Neural progenitor cell (in vitro differentiated cells): ENCODE data around the gene MYO1F. TPM values are rescaled to one million over a fixed set of nuclear protein-coding genes. Genes with fewer than 3 reads are reported as not detected.
A peak's percentile ranks its signal among the peaks of the same experiment; 100 is the strongest.

Experiments used
- DNase-seq: peaks from one replicate; pipeline ENCODE4 v3.0.0-alpha.2; 2016; ENCODE audit warnings: low spot score
- H2AFZ ChIP-seq: fragments of 200-600 bp; sonication (generic); replicated peaks from 2 replicates; pipeline ENCODE4 v1.6.1; 2016; ENCODE audit warnings: antibody characterized with exemption
- H3F3A ChIP-seq: fragments of 200-600 bp; sonication (generic); 2 replicates; pipeline ENCODE4 v1.6.1; 2016; ENCODE audit warnings: antibody characterized with exemption, low read depth
- H3K27ac ChIP-seq: fragments of 200-600 bp; sonication (generic); 2 replicates; pipeline ENCODE4 v1.5.1; 2016; ENCODE audit warnings: mild to moderate bottlenecking
- H3K27me3 ChIP-seq: fragments of 200-600 bp; sonication (generic); 2 replicates; pipeline ENCODE4 v1.6.1; 2016; ENCODE audit warnings: mild to moderate bottlenecking, moderate library complexity
- H3K36me3 ChIP-seq: fragments of 200-600 bp; sonication (generic); 2 replicates; pipeline ENCODE4 v1.5.1; 2016
- H3K4me1 ChIP-seq: fragments of 200-600 bp; sonication (generic); 2 replicates; pipeline ENCODE4 v1.6.1; 2016; ENCODE audit warnings: mixed run types
- H3K4me2 ChIP-seq: fragments of 200-600 bp; sonication (generic); 2 replicates; pipeline ENCODE4 v1.6.1; 2016
- H3K4me3 ChIP-seq: fragments of 200-600 bp; sonication (generic); 2 replicates; pipeline ENCODE4 v1.5.1; 2016
- H3K79me2 ChIP-seq: fragments of 200-600 bp; sonication (generic); 2 replicates; pipeline ENCODE4 v1.6.1; 2016; ENCODE audit warnings: low read depth
- H3K9ac ChIP-seq: fragments of 200-600 bp; sonication (generic); 2 replicates; pipeline ENCODE4 v1.6.1; 2016
- H3K9me3 ChIP-seq: fragments of 200-600 bp; sonication (generic); 2 replicates; pipeline ENCODE4 v1.5.1; 2016; ENCODE audit warnings: low read depth
- H4K20me1 ChIP-seq: fragments of 200-600 bp; sonication (generic); 2 replicates; pipeline ENCODE4 v1.6.1; 2016; ENCODE audit warnings: low read depth
- H3K27ac Mint-ChIP-seq: 3 replicates; pipeline ENCODE4 v1.8.0; 2021; ENCODE audit warnings: mixed read lengths
- H3K27me3 Mint-ChIP-seq: 2 replicates; pipeline ENCODE4 v1.8.0; 2022; ENCODE audit warnings: low read depth, mild to moderate bottlenecking, inconsistent platforms, moderate library complexity, mixed read lengths; ENCODE audit not compliant: insufficient read depth
- H3K36me3 Mint-ChIP-seq: 3 replicates; pipeline ENCODE4 v1.8.0; 2021; ENCODE audit warnings: mixed read lengths
- H3K4me1 Mint-ChIP-seq: 3 replicates; pipeline ENCODE4 v1.8.0; 2021; ENCODE audit warnings: mixed read lengths
- H3K4me3 Mint-ChIP-seq: 3 replicates; pipeline ENCODE4 v1.8.0; 2021; ENCODE audit warnings: mild to moderate bottlenecking, moderate library complexity, mixed read lengths
- H3K9me3 Mint-ChIP-seq: 3 replicates; pipeline ENCODE4 v1.8.0; 2020; ENCODE audit warnings: mixed read lengths
- CTCF ChIP-seq: fragments of 200-600 bp; sonication (generic); IDR thresholded peaks from 2 replicates; pipeline ENCODE4 v1.5.1; 2017; ENCODE audit warnings: antibody characterized with exemption, mild to moderate bottlenecking
- EZH2 ChIP-seq: fragments of 200-600 bp; sonication (generic); IDR thresholded peaks from 2 replicates; pipeline ENCODE4 v1.6.1; 2017; ENCODE audit warnings: antibody characterized with exemption, mild to moderate bottlenecking, moderate library complexity
- EZH2phosphoT487 ChIP-seq: fragments of 200-600 bp; sonication (generic); IDR thresholded peaks from 2 replicates; pipeline ENCODE4 v1.6.1; 2017; ENCODE audit warnings: antibody characterized with exemption
- total RNA-seq: library from RNA; depleted of rRNA; stranded (reverse); fragments of >200 nt; gene quantifications from 2 replicates; pipeline ENCODE4 v1.2.3, GENCODE V29; 2015; ENCODE audit warnings: low replicate concordance

MYO1F gene
- total RNA-seq, 1 donor from 2014 or later = 0.15 TPM

- Mint-ChIP-seq H3K27ac (no peak overlapping the region), H3K4me3 (peak overlapping the region; percentile 59), H3K4me1 (peaks cover 4% of the 10 kb centered on the region), H3K9me3 (no peaks in the 10 kb centered on the region), H3K27me3 (peaks cover 8% of the 10 kb centered on the region), H3K36me3 (peaks cover 5% of the 10 kb centered on the region)
- H3K4me2 ChIP-seq = no peak overlapping the region
- H3F3A ChIP-seq = peaks cover 4% of the 10 kb centered on the region
- no peak overlapping the region for H3K4me3 ChIP-seq
- H3K27me3 ChIP-seq = peaks cover 8% of the 10 kb centered on the region
- TF ChIP-seq EZH2 = no peak
- no peak for TF ChIP-seq CTCF
- no peak for TF ChIP-seq EZH2phosphoT487
- no peak overlapping the region for H2AFZ ChIP-seq
- no peaks in the 10 kb centered on the region for H3K36me3 ChIP-seq
- DNase-seq = no peak
- peaks cover 9% of the 10 kb centered on the region for H4K20me1 ChIP-seq
- no peaks in the 10 kb centered on the region for H3K4me1 ChIP-seq
- no peak overlapping the region for H3K27ac ChIP-seq
- no peaks in the 10 kb centered on the region for H3K9me3 ChIP-seq
- H3K79me2 ChIP-seq = no peaks in the 10 kb centered on the region
- H3K9ac ChIP-seq = no peak overlapping the region
These were observed 48.7 kb downstream of the MYO1F start for GRCh38 chr19:8528500-8528899.

GRCh38 chr19:8526345-8527091, 50.7 kb downstream of the MYO1F start:
- Histone ChIP-seq H3K9ac (no peak overlapping the region), H3K79me2 (no peaks in the 10 kb centered on the region), H3K4me3 (peak overlapping the region; percentile 63), H4K20me1 (peaks cover 9% of the 10 kb centered on the region), H3K9me3 (no peaks in the 10 kb centered on the region), H3K27ac (peak overlapping the region; percentile 74), H3K36me3 (no peaks in the 10 kb centered on the region), H3K4me2 (peak overlapping the region; percentile 81), H2AFZ (peak overlapping the region; percentile 71), H3K27me3 (peaks cover 8% of the 10 kb centered on the region), H3F3A (peaks cover 4% of the 10 kb centered on the region), H3K4me1 (no peaks in the 10 kb centered on the region)
- H3K27me3 Mint-ChIP-seq = peaks cover 8% of the 10 kb centered on the region
- peaks cover 5% of the 10 kb centered on the region for H3K36me3 Mint-ChIP-seq
- H3K4me1 Mint-ChIP-seq = peaks cover 4% of the 10 kb centered on the region
- TF ChIP-seq EZH2phosphoT487 = no peak
- no peak for TF ChIP-seq EZH2
- no peak for TF ChIP-seq CTCF
- no peak overlapping the region for H3K4me3 Mint-ChIP-seq
- H3K9me3 Mint-ChIP-seq = no peaks in the 10 kb centered on the region
- DNase-seq = peak; percentile 96
- H3K27ac Mint-ChIP-seq = no peak overlapping the region

- peak; percentile 73 for TF ChIP-seq CTCF
- TF ChIP-seq EZH2phosphoT487 = no peak
- no peak for TF ChIP-seq EZH2
- H3K4me3 Mint-ChIP-seq = no peak overlapping the region
- H3K27ac ChIP-seq = peak overlapping the region; percentile 0
- H3F3A ChIP-seq = peaks cover 4% of the 10 kb centered on the region
- peaks cover 5% of the 10 kb centered on the region for H3K36me3 Mint-ChIP-seq
- H3K36me3 ChIP-seq = no peaks in the 10 kb centered on the region
- peak overlapping the region; percentile 43 for H2AFZ ChIP-seq
- peaks cover 4% of the 10 kb centered on the region for H3K4me1 Mint-ChIP-seq
- H3K27ac Mint-ChIP-seq = no peak overlapping the region
- peaks cover 9% of the 10 kb centered on the region for H4K20me1 ChIP-seq
- H3K27me3 ChIP-seq = peaks cover 8% of the 10 kb centered on the region
- H3K4me2 ChIP-seq = peak overlapping the region; percentile 38
- H3K4me1 ChIP-seq = no peaks in the 10 kb centered on the region
- no peaks in the 10 kb centered on the region for H3K9me3 Mint-ChIP-seq
- DNase-seq = no peak
- H3K4me3 ChIP-seq = peak overlapping the region; percentile 17
- no peaks in the 10 kb centered on the region for H3K79me2 ChIP-seq
- H3K27me3 Mint-ChIP-seq = peaks cover 8% of the 10 kb centered on the region
- H3K9ac ChIP-seq = no peak overlapping the region
- H3K9me3 ChIP-seq = no peaks in the 10 kb centered on the region
These were observed 51.9 kb downstream of the MYO1F start for GRCh38 chr19:8525401-8525684.
